IPS-NIHi7 (cell line): ENCODE measurements around the gene GAB2.
"Not testable (repeated sequence)": the region's sequence is repeated elsewhere in the genome, so short reads cannot be mapped to it uniquely, and the experiment has no call there.

Experiments
- DNase-seq: peaks from one replicate; pipeline ENCODE4 v3.0.0; 2012; ENCODE audit warnings: mixed read lengths; ENCODE audit errors: extremely low spot score

GAB2 gene

GRCh38 chr11:78313898-78314297 is 103.7 kb downstream of the GAB2 start:
- DNase-seq: no peak

- DNase-seq: no peak
Measured at GRCh38 chr11:78313181-78313795, 104.3 kb downstream of the GAB2 start.

GRCh38 chr11:78312712-78313111 is 104.9 kb downstream of the GAB2 start:
- DNase-seq: no peak

- DNase-seq: no peak
Measured at GRCh38 chr11:78311702-78312371, 105.8 kb downstream of the GAB2 start.

GRCh38 chr11:78310500-78310909 is 107.1 kb downstream of the GAB2 start:
- DNase-seq: no peak

GRCh38 chr11:78304201-78304600 is 113.4 kb downstream of the GAB2 start:
- DNase-seq: no peak

- no peak for DNase-seq
Measured at GRCh38 chr11:78300108-78300839, 117.3 kb downstream of the GAB2 start.

- no peak for DNase-seq
Measured at GRCh38 chr11:78299000-78299710, 118.5 kb downstream of the GAB2 start.

GRCh38 chr11:78298291-78298771 is 119.3 kb downstream of the GAB2 start:
- no peak for DNase-seq

- no peak for DNase-seq
Measured at GRCh38 chr11:78295991-78296930, 121.4 kb downstream of the GAB2 start.

- DNase-seq: no peak
Measured at GRCh38 chr11:78295347-78295746, 122.3 kb downstream of the GAB2 start.

GRCh38 chr11:78294100-78294499 is 123.5 kb downstream of the GAB2 start:
- DNase-seq: not testable (repeated sequence)

GRCh38 chr11:78293536-78293935 is 124.1 kb downstream of the GAB2 start:
- no peak for DNase-seq

GRCh38 chr11:78292109-78292803 is 125.4 kb downstream of the GAB2 start:
- DNase-seq: no peak

- no peak for DNase-seq
Measured at GRCh38 chr11:78291503-78292108, 126.0 kb downstream of the GAB2 start.

GRCh38 chr11:78290293-78291176 is 127.1 kb downstream of the GAB2 start:
- DNase-seq: no peak

- DNase-seq: no peak
Measured at GRCh38 chr11:78289552-78290292, 127.9 kb downstream of the GAB2 start.

- DNase-seq: no peak
Measured at GRCh38 chr11:78284260-78284659, 133.4 kb downstream of the GAB2 start.
